ENCODE data around the gene KIAA1958. TPM values are rescaled to one million over a fixed set of nuclear protein-coding genes. Genes with fewer than 3 reads are reported as not detected.
"Not testable (repeated sequence)": the region's sequence is repeated elsewhere in the genome, so short reads cannot be mapped to it uniquely, and the experiment has no call there.

The KIAA1958 gene
- total RNA-seq, 1 experiment from 2014 or later: 6.6 TPM

- DNase-seq (ENCODE audit: extremely low read depth, low read depth): no peak
Observed at GRCh38 chr9:112487799-112488340, 1.2 kb downstream of the KIAA1958 start.

DNA sequence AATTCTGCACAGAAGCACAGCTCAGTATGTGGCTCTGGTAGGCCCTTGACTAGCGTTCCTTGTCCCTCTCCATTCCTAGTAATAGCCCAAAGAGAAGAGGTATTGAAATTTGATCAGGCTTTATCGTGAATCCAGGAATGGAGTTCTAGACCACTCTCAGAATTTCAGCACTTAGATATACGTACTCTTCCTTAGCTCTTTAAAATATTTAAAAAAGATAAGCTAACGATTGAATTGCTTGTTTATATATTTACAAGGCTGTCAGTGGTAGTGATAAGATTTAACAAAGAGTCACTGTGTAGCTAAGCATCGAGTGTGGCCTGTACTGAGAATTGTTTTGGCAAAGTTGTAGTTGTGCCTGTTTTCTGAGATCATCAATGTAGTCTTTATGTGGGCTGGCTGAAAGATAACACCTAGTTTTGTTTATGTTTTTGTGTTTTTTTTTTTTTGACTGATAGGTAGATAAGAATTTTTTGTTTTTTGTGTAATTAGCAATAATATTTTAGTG lies 2.5 kb downstream of the KIAA1958 start:
- no peak for DNase-seq (ENCODE audit: extremely low read depth, low read depth)

GRCh38 chr9:112489876-112490666 lies 3.4 kb downstream of the KIAA1958 start:
- no peak for DNase-seq (ENCODE audit: extremely low read depth, low read depth)

GRCh38 chr9:112493393-112494137 lies 6.9 kb downstream of the KIAA1958 start:
- DNase-seq (ENCODE audit: extremely low read depth, low read depth): no peak

- DNase-seq (ENCODE audit: extremely low read depth, low read depth): no peak
Observed at GRCh38 chr9:112494153-112494552, 7.5 kb downstream of the KIAA1958 start.

DNA sequence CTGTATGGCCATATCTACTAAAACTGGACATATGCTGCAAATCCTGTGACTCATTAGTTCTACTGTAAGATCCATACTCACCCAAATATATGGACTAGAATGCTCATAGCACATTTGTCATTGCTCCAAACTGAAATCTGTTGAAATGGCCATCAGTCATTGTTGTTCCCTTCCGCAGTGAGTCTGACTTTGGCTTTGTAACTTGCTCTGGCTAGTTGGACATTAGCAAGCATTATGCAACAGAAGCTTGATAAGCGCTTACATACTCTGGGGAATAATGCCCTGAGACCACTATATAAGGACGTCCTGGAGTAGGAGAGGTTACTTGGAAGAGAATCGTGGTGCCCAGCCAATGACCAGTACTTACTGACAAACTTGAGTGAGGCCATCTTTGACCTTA lies 9.0 kb downstream of the KIAA1958 start:
- DNase-seq (ENCODE audit: extremely low read depth, low read depth): no peak

- no peak for DNase-seq (ENCODE audit: extremely low read depth, low read depth)
Observed at GRCh38 chr9:112496074-112496722, 9.6 kb downstream of the KIAA1958 start.

GRCh38 chr9:112500842-112501241 lies 14.2 kb downstream of the KIAA1958 start:
- DNase-seq (ENCODE audit: extremely low read depth, low read depth): no peak

GRCh38 chr9:112501287-112501686 lies 14.7 kb downstream of the KIAA1958 start:
- DNase-seq (ENCODE audit: extremely low read depth, low read depth): no peak

DNA sequence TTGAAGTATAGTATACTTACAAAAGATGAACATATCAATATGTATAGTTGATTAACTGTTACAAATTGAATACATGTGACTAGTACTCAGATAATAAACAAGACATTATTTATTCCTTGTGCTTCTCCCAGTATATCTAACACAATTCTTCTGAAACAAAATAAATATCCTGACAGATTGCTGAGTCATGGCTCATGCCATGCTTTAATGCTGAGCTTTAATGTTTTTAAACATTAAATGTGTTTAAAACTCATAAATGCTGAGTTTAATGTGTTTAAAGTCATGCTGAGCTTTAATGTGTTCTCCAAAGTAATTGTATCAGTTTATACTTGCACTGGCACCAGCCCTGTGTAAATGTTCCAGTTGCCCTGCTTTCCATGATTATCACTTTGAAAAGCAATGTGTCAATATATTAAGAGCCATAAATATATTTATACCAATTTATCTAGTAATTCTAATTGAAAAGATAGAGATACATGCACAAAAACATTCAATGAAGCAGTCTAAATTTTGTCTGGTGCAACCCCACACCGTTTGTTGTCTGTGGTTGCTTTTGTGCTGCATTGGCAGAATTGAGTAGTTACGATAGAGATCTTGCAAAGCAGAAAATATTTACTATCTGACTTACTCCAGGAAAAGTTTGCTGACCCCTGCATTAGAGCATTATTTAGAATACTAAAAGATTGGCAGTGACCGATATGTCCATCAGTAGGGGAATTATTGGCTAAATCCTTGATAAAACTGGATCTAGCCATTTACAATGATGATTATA lies 15.7 kb downstream of the KIAA1958 start:
- no peak for DNase-seq (ENCODE audit: extremely low read depth, low read depth)

GRCh38 chr9:112503170-112503569 lies 16.5 kb downstream of the KIAA1958 start:
- no peak for DNase-seq (ENCODE audit: extremely low read depth, low read depth)

GRCh38 chr9:112505086-112505485 lies 18.5 kb downstream of the KIAA1958 start:
- no peak for DNase-seq (ENCODE audit: extremely low read depth, low read depth)

DNA sequence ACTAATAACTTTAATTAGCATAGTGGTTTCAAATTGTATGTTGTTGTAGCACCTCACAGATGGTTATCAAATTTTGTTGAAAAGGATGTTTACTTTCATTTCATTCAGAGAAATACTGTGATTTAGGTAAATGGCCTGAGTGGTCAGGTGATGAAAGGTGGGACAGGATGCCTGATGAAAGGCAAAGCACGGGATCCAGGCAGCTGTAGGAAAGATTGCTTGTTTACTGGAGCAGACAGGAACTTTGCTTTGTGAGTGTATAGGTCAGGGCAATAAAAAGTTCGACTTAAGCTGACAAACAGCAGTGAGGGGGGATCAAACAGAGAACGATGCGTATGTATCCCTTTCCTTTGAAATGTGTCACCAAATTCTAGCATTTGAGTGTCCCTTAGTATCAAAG lies 19.0 kb downstream of the KIAA1958 start:
- no peak for DNase-seq (ENCODE audit: extremely low read depth, low read depth)

- DNase-seq (ENCODE audit: extremely low read depth, low read depth): no peak
Observed at GRCh38 chr9:112506571-112506970, 19.9 kb downstream of the KIAA1958 start.

- no peak for DNase-seq (ENCODE audit: extremely low read depth, low read depth)
Observed at GRCh38 chr9:112507001-112507680, 20.5 kb downstream of the KIAA1958 start.

GRCh38 chr9:112508377-112508776 lies 21.8 kb downstream of the KIAA1958 start:
- no peak for DNase-seq (ENCODE audit: extremely low read depth, low read depth)

GRCh38 chr9:112512377-112512776 lies 25.8 kb downstream of the KIAA1958 start:
- DNase-seq (ENCODE audit: extremely low read depth, low read depth): not testable (repeated sequence)

DNA sequence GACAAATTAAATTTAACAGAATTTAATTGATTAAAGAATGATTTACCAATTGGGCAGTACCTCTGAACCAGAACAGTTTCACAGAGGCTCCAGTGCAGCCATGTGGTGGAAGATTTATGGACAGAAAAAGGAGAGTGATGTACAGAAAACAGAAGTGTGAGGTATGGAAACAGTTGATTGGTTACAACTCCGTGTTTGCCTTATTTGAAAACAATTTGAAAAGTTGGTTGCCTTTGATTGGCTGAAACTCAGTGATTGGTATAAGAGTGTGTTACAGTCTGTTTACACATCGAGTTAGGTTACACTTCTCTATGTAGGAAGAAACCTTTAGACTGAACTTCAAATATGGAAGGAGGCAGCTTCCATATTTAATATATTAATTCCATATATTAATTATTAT lies 30.1 kb downstream of the KIAA1958 start:
- DNase-seq (ENCODE audit: extremely low read depth, low read depth): no peak

DNA sequence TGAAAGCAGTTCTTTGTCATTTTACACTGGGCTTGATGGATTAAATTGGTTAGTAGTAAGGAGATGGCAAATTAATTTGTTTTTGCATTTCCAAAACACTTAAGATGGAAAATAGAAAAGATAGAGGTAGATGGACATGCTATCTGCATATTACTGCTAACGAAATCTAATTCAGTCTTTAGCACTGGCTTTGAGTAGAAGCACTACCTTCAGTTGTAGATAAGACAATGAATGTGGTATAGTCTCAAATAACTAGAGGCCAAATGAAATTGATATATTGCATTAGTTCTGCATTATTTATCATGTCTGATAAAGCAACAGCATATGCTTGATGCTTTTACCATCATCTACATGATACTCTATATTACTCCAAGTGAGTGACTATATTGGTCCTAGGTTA lies 33.4 kb downstream of the KIAA1958 start:
- no peak for DNase-seq (ENCODE audit: extremely low read depth, low read depth)

- no peak for DNase-seq (ENCODE audit: extremely low read depth, low read depth)
Observed at GRCh38 chr9:112520656-112521055, 34.0 kb downstream of the KIAA1958 start.

Measured in NCI-H460 (cell line).